Brain microvascular endothelial cell (primary cell): Measurements from ENCODE around the gene ADAMTSL3.

Source experiments
- DNase-seq: peaks from one replicate; pipeline ENCODE4 v3.0.0-alpha.2; 2020
- H3K27ac ChIP-seq: fragments of 250-450 bp; sonication (Bioruptor Pico); 2 replicates; pipeline ENCODE4 v1.5.1; 2020; ENCODE audit warnings: mild to moderate bottlenecking, moderate library complexity
- H3K27me3 ChIP-seq: fragments of 250-450 bp; sonication (Bioruptor Pico); replicated peaks from 2 replicates; pipeline ENCODE4 v1.5.1; 2020; ENCODE audit warnings: mild to moderate bottlenecking
- H3K36me3 ChIP-seq: fragments of 250-450 bp; sonication (Bioruptor Pico); replicated peaks from 2 replicates; pipeline ENCODE4 v1.5.1; 2020; ENCODE audit warnings: mild to moderate bottlenecking
- H3K4me3 ChIP-seq: 2 replicates; pipeline ENCODE4 v1.5.1; 2011; ENCODE audit warnings: low read depth, mild to moderate bottlenecking, control low read depth, low read length, moderate library complexity
- CTCF ChIP-seq: IDR thresholded peaks from 2 replicates; pipeline ENCODE4 v1.5.1; 2011; ENCODE audit warnings: low read depth, mild to moderate bottlenecking, moderate library complexity, low read length, control low read depth, inconsistent platforms; ENCODE audit errors: missing control alignments
- in situ Hi-C: cut with HindIII; loops from 2 replicates; pipeline ENCODE4 v1.10.0; 2017; ENCODE audit warnings: low sequenced_read_pairs, low pct_ligation_motif_present

Gene ADAMTSL3

GRCh38 chr15:83912343-83912742 lies 258.4 kb downstream of the ADAMTSL3 start:
- DNase-seq = no peak
- no peak for TF ChIP-seq CTCF
- Histone ChIP-seq H3K4me3 (no peak overlapping the region), H3K27ac (no peak overlapping the region), H3K27me3 (no peaks in the 10 kb centered on the region), H3K36me3 (no peaks in the 10 kb centered on the region)
- in situ Hi-C loops = no loop called here

DNA sequence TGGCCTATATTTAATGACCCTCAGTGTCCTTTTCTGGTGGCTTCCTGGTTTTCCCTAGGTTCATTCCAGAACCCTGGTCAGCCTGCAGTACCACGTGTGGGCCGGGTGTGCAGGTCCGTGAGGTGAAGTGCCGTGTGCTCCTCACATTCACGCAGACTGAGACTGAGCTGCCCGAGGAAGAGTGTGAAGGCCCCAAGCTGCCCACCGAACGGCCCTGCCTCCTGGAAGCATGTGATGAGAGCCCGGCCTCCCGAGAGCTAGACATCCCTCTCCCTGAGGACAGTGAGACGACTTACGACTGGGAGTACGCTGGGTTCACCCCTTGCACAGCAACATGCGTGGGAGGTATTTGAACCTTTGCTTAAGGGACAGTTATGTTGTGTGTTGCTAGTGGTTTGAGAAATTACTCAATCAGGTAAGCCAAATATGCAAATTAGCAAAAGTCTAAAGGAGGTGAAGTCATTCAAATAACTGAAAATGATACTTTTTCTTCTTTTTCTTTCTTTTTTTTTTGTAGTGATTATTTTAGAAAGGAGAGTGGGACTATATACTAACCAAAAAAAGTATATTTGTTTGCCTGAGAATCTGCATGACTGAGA lies 259.2 kb downstream of the ADAMTSL3 start:
- H3K27me3 ChIP-seq = no peaks in the 10 kb centered on the region
- H3K4me3 ChIP-seq = no peak overlapping the region
- DNase-seq = no peak
- H3K36me3 ChIP-seq = no peaks in the 10 kb centered on the region
- in situ Hi-C loops = no loop called here
- no peak overlapping the region for H3K27ac ChIP-seq
- no peak for TF ChIP-seq CTCF

DNA sequence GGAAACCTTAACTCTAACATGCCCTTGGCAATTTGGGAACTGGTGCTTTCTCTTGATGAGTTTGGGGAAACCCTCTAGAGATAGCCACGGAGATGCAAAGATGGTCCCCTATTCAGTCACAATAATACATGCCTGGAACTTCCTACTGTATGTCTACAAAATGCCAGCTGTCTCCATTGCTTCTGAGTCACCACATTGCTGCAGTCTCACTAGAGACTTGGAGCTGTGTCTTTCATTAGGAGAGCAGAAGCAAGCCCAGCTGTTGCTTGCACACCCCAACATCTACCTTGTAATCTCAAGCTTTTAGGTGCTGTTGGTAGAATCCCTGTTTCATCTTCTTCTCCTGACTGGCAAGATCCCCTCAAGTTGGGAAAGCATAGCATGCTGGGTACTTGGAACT lies 261.0 kb downstream of the ADAMTSL3 start:
- Histone ChIP-seq H3K4me3 (no peak overlapping the region), H3K36me3 (no peaks in the 10 kb centered on the region), H3K27ac (no peak overlapping the region), H3K27me3 (no peaks in the 10 kb centered on the region)
- in situ Hi-C loops = no loop called here
- TF ChIP-seq CTCF = no peak
- DNase-seq = no peak

- DNase-seq = no peak
- H3K27ac ChIP-seq = no peak overlapping the region
- in situ Hi-C loops = no loop called here
- H3K36me3 ChIP-seq = no peaks in the 10 kb centered on the region
- H3K4me3 ChIP-seq = no peak overlapping the region
- H3K27me3 ChIP-seq = no peaks in the 10 kb centered on the region
- no peak for TF ChIP-seq CTCF
Measured at GRCh38 chr15:83917432-83917831, 263.5 kb downstream of the ADAMTSL3 start.

- no peak overlapping the region for H3K27ac ChIP-seq
- no peaks in the 10 kb centered on the region for H3K27me3 ChIP-seq
- DNase-seq = no peak
- no peaks in the 10 kb centered on the region for H3K36me3 ChIP-seq
- in situ Hi-C loops = no loop called here
- H3K4me3 ChIP-seq = no peak overlapping the region
- no peak for TF ChIP-seq CTCF
Measured at GRCh38 chr15:83918011-83918410, 264.1 kb downstream of the ADAMTSL3 start.

- no peaks in the 10 kb centered on the region for H3K36me3 ChIP-seq
- DNase-seq = no peak
- H3K4me3 ChIP-seq = no peak overlapping the region
- no peak for TF ChIP-seq CTCF
- no peak overlapping the region for H3K27ac ChIP-seq
- no peaks in the 10 kb centered on the region for H3K27me3 ChIP-seq
- in situ Hi-C loops = no loop called here
Measured at GRCh38 chr15:83919319-83919830, 265.5 kb downstream of the ADAMTSL3 start.
